ENCODE data around the gene LBR.

Gene LBR

DNA sequence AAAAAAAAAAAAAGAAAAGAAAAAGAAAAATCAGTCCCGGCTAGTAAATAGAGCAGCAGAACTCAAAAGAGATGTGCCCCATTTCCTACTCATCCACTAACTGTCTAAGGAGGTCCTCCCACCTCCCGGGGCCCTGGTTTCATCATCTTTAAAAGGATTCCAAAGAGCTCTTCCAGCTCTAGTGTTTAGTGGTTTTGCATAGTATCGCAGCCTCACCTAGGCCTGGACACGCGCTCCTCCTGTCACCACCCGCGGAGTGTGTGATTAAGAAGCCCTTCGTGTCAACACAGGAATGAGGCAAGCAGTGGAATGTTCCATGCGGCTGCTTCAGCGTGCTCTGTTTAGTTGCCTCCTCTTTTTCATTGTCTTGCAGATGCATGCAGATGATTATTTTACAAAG is 49.0 kb downstream of the LBR start:
- Histone ChIP-seq H3K9me3 (ENCODE audit: insufficient read depth, low read length, severe bottlenecking) (no peaks in the 10 kb centered on the region), H3K9ac (ENCODE audit: low read depth, low read length) (no peak overlapping the region), H3K4me3 (ENCODE audit: low read depth in 1 of 2, low read length in 2 of 2) (no peak overlapping the region), H3K27me3 (ENCODE audit: insufficient read depth, low read length, poor library complexity) (no peaks in the 10 kb centered on the region), H3K4me2 (ENCODE audit: insufficient read depth, low read length) (no peak overlapping the region), H2AFZ (ENCODE audit: low read depth, low read length) (no peak overlapping the region), H3K36me3 (ENCODE audit: insufficient read depth, low read length) (no peaks in the 10 kb centered on the region), H3K27ac (ENCODE audit: low read length) (no peak overlapping the region), H3K79me2 (ENCODE audit: insufficient read depth, low read length) (no peaks in the 10 kb centered on the region), H4K20me1 (ENCODE audit: insufficient read depth, low read length) (no peaks in the 10 kb centered on the region), H3K4me1 (ENCODE audit: insufficient read depth, low read length) (no peaks in the 10 kb centered on the region)
- no peak for ATAC-seq (ENCODE audit: insufficient read depth, low read depth)
- DNase-seq: no peak
- no peak for TF ChIP-seq EZH2 (IDR thresholded peaks at IDR 0.05; ENCODE audit: borderline replicate concordance, low read depth, low read length, severe bottlenecking)
- TF ChIP-seq, protein P1, sequence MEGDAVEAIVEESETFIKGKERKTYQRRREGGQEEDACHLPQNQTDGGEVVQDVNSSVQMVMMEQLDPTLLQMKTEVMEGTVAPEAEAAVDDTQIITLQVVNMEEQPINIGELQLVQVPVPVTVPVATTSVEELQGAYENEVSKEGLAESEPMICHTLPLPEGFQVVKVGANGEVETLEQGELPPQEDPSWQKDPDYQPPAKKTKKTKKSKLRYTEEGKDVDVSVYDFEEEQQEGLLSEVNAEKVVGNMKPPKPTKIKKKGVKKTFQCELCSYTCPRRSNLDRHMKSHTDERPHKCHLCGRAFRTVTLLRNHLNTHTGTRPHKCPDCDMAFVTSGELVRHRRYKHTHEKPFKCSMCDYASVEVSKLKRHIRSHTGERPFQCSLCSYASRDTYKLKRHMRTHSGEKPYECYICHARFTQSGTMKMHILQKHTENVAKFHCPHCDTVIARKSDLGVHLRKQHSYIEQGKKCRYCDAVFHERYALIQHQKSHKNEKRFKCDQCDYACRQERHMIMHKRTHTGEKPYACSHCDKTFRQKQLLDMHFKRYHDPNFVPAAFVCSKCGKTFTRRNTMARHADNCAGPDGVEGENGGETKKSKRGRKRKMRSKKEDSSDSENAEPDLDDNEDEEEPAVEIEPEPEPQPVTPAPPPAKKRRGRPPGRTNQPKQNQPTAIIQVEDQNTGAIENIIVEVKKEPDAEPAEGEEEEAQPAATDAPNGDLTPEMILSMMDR (IDR thresholded peaks at IDR 0.05; ENCODE audit: borderline replicate concordance, extremely low read depth, low read length, poor library complexity, severe bottlenecking): no peak

GRCh38 chr1:225374996-225375395 is 52.8 kb downstream of the LBR start:
- no peaks in the 10 kb centered on the region for H3K9me3 ChIP-seq (ENCODE audit: insufficient read depth, low read length, severe bottlenecking)
- H2AFZ ChIP-seq (ENCODE audit: low read depth, low read length): no peak overlapping the region
- TF ChIP-seq EZH2 (IDR thresholded peaks at IDR 0.05; ENCODE audit: borderline replicate concordance, low read depth, low read length, severe bottlenecking): no peak
- TF ChIP-seq, protein P1 (IDR thresholded peaks at IDR 0.05; ENCODE audit: borderline replicate concordance, extremely low read depth, low read length, poor library complexity, severe bottlenecking): no peak
- no peaks in the 10 kb centered on the region for H3K36me3 ChIP-seq (ENCODE audit: insufficient read depth, low read length)
- no peak for ATAC-seq (ENCODE audit: insufficient read depth, low read depth)
- no peak overlapping the region for H3K27ac ChIP-seq (ENCODE audit: low read length)
- H3K4me1 ChIP-seq (ENCODE audit: insufficient read depth, low read length): no peaks in the 10 kb centered on the region
- no peak overlapping the region for H3K9ac ChIP-seq (ENCODE audit: low read depth, low read length)
- H3K79me2 ChIP-seq (ENCODE audit: insufficient read depth, low read length): no peaks in the 10 kb centered on the region
- no peak for DNase-seq
- no peaks in the 10 kb centered on the region for H3K27me3 ChIP-seq (ENCODE audit: insufficient read depth, low read length, poor library complexity)
- no peak overlapping the region for H3K4me3 ChIP-seq (ENCODE audit: low read depth in 1 of 2, low read length in 2 of 2)
- no peak overlapping the region for H3K4me2 ChIP-seq (ENCODE audit: insufficient read depth, low read length)
- H4K20me1 ChIP-seq (ENCODE audit: insufficient read depth, low read length): no peaks in the 10 kb centered on the region

DNA sequence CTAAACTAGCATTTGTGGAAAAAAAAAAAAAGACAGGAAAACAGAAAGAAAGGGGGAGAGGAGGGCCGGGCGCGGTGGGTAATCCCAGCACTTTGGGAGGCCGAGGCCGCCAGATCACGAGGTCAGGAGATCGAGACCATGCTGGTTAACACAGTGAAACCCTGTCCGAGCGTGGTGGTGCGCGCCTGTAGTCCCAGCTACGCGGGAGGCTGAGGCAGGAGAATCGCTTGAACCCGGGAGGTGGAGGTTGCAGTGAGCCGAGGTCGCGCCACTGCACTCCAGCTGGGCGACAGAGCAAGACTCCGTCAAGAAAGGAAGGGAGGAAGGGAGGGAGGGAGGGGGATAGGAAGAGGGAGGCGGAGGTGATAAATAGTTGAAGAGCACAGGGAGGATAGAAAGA is 54.7 kb downstream of the LBR start:
- Histone ChIP-seq H2AFZ (ENCODE audit: low read depth, low read length) (no peak overlapping the region), H3K79me2 (ENCODE audit: insufficient read depth, low read length) (no peaks in the 10 kb centered on the region), H3K4me2 (ENCODE audit: insufficient read depth, low read length) (no peak overlapping the region), H3K4me1 (ENCODE audit: insufficient read depth, low read length) (no peaks in the 10 kb centered on the region), H3K9ac (ENCODE audit: low read depth, low read length) (no peak overlapping the region), H3K4me3 (ENCODE audit: low read depth in 1 of 2, low read length in 2 of 2) (no peak overlapping the region), H4K20me1 (ENCODE audit: insufficient read depth, low read length) (no peaks in the 10 kb centered on the region), H3K9me3 (ENCODE audit: insufficient read depth, low read length, severe bottlenecking) (no peaks in the 10 kb centered on the region), H3K27ac (ENCODE audit: low read length) (no peak overlapping the region), H3K27me3 (ENCODE audit: insufficient read depth, low read length, poor library complexity) (no peaks in the 10 kb centered on the region), H3K36me3 (ENCODE audit: insufficient read depth, low read length) (no peaks in the 10 kb centered on the region)
- TF ChIP-seq, protein P1 (IDR thresholded peaks at IDR 0.05; ENCODE audit: borderline replicate concordance, extremely low read depth, low read length, poor library complexity, severe bottlenecking): no peak
- no peak for TF ChIP-seq EZH2 (IDR thresholded peaks at IDR 0.05; ENCODE audit: borderline replicate concordance, low read depth, low read length, severe bottlenecking)
- no peak for DNase-seq
- ATAC-seq (ENCODE audit: insufficient read depth, low read depth): no peak
